ENCODE data around the gene NUP214. TPM values are rescaled to one million over a fixed set of nuclear protein-coding genes. Genes with fewer than 3 reads are reported as not detected.
"Not testable (repeated sequence)": the region's sequence is repeated elsewhere in the genome, so short reads cannot be mapped to it uniquely, and the experiment has no call there.

The NUP214 gene
- total and polyA plus RNA-seq, 2 of the 4 experiments (the other 2 are of a cell fraction), result 7.9 to 13.4 TPM

- H3K4me3 ChIP-seq (ENCODE audit: insufficient read depth, low read depth, low read length); H4K5ac ChIP-seq (ENCODE audit: low read depth, low read length); H3K56ac ChIP-seq (ENCODE audit: extremely low read depth, insufficient read depth, low read length); H2BK15ac ChIP-seq (ENCODE audit: low read depth, low read length); H2BK120ac ChIP-seq (ENCODE audit: low read depth, low read length); H2AFZ ChIP-seq (replicated peaks; ENCODE audit: low read length, poor library complexity); H4K91ac ChIP-seq (ENCODE audit: insufficient read depth, low read depth, low read length); H3K9ac ChIP-seq (ENCODE audit: low read depth, low read length); H3K4me1 ChIP-seq (ENCODE audit: control insufficient read depth, insufficient read depth, low read length); H2BK20ac ChIP-seq (ENCODE audit: low read depth, low read length); H3K4me2 ChIP-seq (ENCODE audit: low read depth, low read length); H4K20me1 ChIP-seq (ENCODE audit: insufficient read depth, low read length); H4K8ac ChIP-seq (ENCODE audit: low read depth in 2 of 2, low read length in 2 of 2); H2AK5ac ChIP-seq (ENCODE audit: low read depth, low read length); H3K23ac ChIP-seq (ENCODE audit: low read depth, low read length); BruUV-seq (replicated peaks); H3K9me3 ChIP-seq (ENCODE audit: control insufficient read depth, insufficient read depth, low read length); intact Hi-C loops (cut with micrococcal nuclease); H2AK9ac ChIP-seq (replicated peaks; ENCODE audit: low read depth, low read length, poor library complexity); H3K4ac ChIP-seq (ENCODE audit: low read depth, low read length); dilution Hi-C loops (cut with HindIII; ENCODE audit: low sequenced_read_pairs, unreplicated experiment); H3K14ac ChIP-seq (replicated peaks; ENCODE audit: low read depth, low read length); H2BK5ac ChIP-seq (ENCODE audit: low read depth, low read length, poor library complexity, severe bottlenecking); DNase-seq; H3K18ac ChIP-seq (ENCODE audit: low read depth, low read length); in situ Hi-C loops (cut with MboI; ENCODE audit: low sequenced_read_pairs); H3K9me1 ChIP-seq (ENCODE audit: insufficient read depth, low read length); CTCF ChIA-PET; POLR2A ChIA-PET (ENCODE audit: unreplicated experiment); H3K27me3 ChIP-seq (ENCODE audit: control insufficient read depth, insufficient read depth, low read length); H3K27ac ChIP-seq (ENCODE audit: insufficient read depth, low read length); ATAC-seq (ENCODE audit: low read depth): not testable (repeated sequence)
- Histone ChIP-seq H3K79me1 (ENCODE audit: low read depth in 1 of 2, low read length in 2 of 2) (peaks cover 2 to 10% of the 10 kb centered on the region in 2 experiments; a peak in 2 of 4 replicates), H3K36me3 (ENCODE audit: control insufficient read depth, insufficient read depth, low read length) (peaks cover 40% of the 10 kb centered on the region)
- no CpG with 5 or more reads among the region's 1 CpG for WGBS, 2 experiments (ENCODE audit: extremely low coverage in 2 of 2, insufficient read length in 1 of 2)
These were observed 33.3 kb downstream of the NUP214 start for GRCh38 chr9:131158673-131159072.
